HUES64 (cell line): ENCODE results near the gene CHCHD6.
A peak's percentile ranks its signal among the peaks of the same experiment; 100 is the strongest.

Experiments used
- H3K27ac ChIP-seq: 2 replicates; pipeline ENCODE4 v1.7.0; 2013; ENCODE audit warnings: low read depth, low read length, inconsistent platforms
- H3K27me3 ChIP-seq: 2 replicates; pipeline ENCODE4 v1.6.1; 2013; ENCODE audit warnings: mild to moderate bottlenecking, low read length; ENCODE audit not compliant: insufficient read depth
- H3K36me3 ChIP-seq: 2 replicates; pipeline ENCODE4 v1.6.1; 2013; ENCODE audit warnings: mild to moderate bottlenecking, low read length; ENCODE audit not compliant: insufficient read depth
- H3K4me1 ChIP-seq: 2 replicates; pipeline ENCODE4 v1.6.1; 2013; ENCODE audit warnings: mild to moderate bottlenecking, low read length, moderate library complexity; ENCODE audit not compliant: insufficient read depth
- H3K4me3 ChIP-seq: 2 replicates; pipeline ENCODE4 v1.5.1; 2013; ENCODE audit warnings: mild to moderate bottlenecking, low read length, moderate library complexity
- H3K9ac ChIP-seq: 2 replicates; pipeline ENCODE4 v1.6.1; 2013; ENCODE audit warnings: mild to moderate bottlenecking, low read depth, low read length
- H3K9me3 ChIP-seq: 2 replicates; pipeline ENCODE4 v1.6.1; 2013; ENCODE audit warnings: low read depth, low read length; ENCODE audit not compliant: insufficient read depth
- WGBS: fragments of 150-250, 120-280 bp; methylation state at CpG from one replicate; pipeline ENCODE4 v1.1.7; 2013; ENCODE audit warnings: missing lambda C conversion rate; 5-methylcytosine and 5-hydroxymethylcytosine counted together

The CHCHD6 gene

DNA sequence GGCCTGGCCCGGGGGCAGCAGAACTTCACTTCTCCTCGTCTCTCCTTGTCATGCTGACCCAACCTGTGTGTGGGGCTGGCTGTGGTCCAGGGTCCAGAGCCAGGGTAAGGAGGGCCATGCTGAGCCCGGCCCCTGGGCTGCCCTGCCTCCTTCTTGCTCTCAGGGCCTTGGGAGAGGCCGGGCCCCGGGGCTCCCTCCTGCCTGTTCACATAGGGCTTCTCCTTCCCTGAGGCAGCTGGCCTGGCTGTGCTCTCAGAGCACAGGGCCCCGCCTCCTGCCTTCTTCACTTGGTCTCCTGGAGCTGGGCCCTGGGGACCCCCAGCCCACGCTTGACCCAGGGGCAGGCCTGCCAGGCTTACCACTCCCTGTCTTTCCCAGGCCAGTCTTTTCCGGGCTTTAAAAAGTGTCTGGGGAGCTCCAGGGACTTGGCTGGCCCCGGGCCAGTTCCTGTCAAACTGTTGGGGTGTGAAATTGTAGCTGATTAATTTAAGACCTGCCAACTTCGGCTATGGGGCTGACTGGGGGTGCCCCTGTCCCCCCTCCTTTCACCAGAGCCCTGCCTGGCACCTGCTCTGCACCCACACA, 290.7 kb downstream of the CHCHD6 start:
- Histone ChIP-seq H3K9me3 (no peaks in the 10 kb centered on the region), H3K36me3 (peaks cover 13% of the 10 kb centered on the region), H3K27ac (no peak overlapping the region), H3K4me1 (no peaks in the 10 kb centered on the region), H3K9ac (no peak overlapping the region; the same call in 1 of the 2 replicates), H3K27me3 (no peaks in the 10 kb centered on the region), H3K4me3 (no peak overlapping the region)
- 96% methylated on average over 10 of the region's 10 CpGs for WGBS

DNA sequence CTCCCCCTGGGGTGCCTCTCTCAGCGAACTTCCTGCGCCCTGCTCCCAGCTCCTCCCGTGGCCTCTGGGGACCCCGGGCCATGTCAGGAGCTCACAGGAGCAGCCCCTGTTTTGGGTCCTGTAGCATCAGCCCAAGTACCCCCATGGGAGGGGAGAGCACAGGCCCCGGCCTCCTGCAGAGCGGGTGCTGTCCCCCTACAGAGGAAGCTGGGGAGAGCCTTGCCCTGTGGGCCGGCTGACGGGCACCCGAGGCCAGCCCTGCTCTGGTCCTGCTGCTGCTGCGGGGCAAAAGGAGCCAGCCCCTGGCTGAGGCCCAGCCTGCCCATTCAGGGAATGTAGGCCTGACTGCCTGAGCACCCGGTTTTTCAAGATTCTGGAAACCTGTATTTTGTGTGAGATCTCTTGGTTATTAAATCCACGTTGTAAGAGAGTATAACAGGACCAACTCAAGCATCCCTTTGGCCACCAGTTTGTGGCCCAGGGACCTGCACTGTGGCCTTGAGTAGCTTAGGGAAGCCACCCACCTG, 291.3 kb downstream of the CHCHD6 start:
- Histone ChIP-seq H3K4me3 (no peak overlapping the region), H3K27ac (no peak overlapping the region), H3K9me3 (no peaks in the 10 kb centered on the region), H3K36me3 (peaks cover 8% of the 10 kb centered on the region), H3K9ac (no peak overlapping the region; the same call in 1 of the 2 replicates), H3K27me3 (no peaks in the 10 kb centered on the region), H3K4me1 (no peaks in the 10 kb centered on the region)
- 93% methylated on average over 12 of the region's 12 CpGs for WGBS

DNA sequence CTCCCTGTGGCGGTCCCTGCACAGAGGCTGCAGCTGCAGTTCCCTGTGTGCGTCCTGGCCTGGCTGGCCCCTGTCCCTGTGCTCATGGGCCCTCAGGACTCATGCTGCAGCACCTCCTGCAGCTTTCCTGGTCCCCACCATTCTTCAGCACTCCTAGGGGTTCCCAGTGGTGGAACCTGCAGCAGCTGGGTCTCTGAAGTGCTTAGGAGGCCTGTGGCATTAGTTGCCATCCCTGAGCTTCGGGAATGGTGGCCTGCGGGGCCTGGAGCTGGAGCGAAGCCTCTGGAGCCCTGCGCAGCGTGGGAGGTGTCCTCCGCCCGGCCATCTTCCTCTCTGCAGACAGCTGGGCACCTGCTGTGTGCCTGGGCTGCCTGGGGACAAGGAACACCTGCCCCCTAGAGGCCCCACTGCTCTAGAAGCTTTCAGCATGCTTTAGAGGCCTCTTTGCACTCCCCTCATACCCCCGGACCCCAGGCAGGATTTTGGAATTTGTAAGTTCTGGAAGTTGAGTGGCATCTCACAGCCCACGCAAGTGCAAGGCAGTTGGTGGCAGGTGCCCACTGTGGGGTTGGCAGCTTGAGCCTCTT, 292.0 kb downstream of the CHCHD6 start:
- no peaks in the 10 kb centered on the region for H3K4me1 ChIP-seq
- H3K27ac ChIP-seq, result no peak overlapping the region
- no peaks in the 10 kb centered on the region for H3K9me3 ChIP-seq
- whole genome bisulfite sequencing, result 92% methylated on average over 11 of the region's 11 CpGs
- H3K4me3 ChIP-seq, result no peak overlapping the region
- H3K27me3 ChIP-seq, result no peaks in the 10 kb centered on the region
- H3K36me3 ChIP-seq, result peaks cover 6% of the 10 kb centered on the region
- peak overlapping the region; percentile 14; the same call in 1 of the 2 replicates for H3K9ac ChIP-seq

DNA sequence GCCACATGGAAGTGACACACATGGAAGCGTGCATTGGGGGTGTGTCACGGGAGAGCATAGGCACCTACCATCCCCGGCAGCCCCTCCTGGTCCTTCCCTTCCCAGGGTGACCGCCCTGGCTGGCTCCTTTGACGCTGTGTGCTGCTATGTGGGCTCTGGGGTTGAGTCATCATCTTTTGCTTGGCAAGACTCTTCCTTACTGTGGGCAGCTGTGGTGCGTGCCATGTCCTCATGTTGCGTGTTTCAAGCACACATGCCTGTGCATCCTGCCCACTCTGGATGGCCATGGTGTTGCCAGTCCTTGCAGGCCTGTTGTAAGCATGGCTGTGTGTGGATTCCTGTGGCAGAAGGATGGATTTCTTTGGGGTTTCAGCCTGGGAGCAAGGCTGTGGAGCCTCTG, 292.9 kb downstream of the CHCHD6 start:
- H3K9ac ChIP-seq, result no peak overlapping the region
- H3K36me3 ChIP-seq, result peaks cover 6% of the 10 kb centered on the region; the same call in 1 of the 2 replicates
- WGBS, result 97% methylated on average over 7 of the region's 7 CpGs
- no peaks in the 10 kb centered on the region for H3K27me3 ChIP-seq
- no peaks in the 10 kb centered on the region for H3K9me3 ChIP-seq
- H3K4me3 ChIP-seq, result no peak overlapping the region
- H3K27ac ChIP-seq, result no peak overlapping the region
- H3K4me1 ChIP-seq, result peaks cover 6% of the 10 kb centered on the region

DNA sequence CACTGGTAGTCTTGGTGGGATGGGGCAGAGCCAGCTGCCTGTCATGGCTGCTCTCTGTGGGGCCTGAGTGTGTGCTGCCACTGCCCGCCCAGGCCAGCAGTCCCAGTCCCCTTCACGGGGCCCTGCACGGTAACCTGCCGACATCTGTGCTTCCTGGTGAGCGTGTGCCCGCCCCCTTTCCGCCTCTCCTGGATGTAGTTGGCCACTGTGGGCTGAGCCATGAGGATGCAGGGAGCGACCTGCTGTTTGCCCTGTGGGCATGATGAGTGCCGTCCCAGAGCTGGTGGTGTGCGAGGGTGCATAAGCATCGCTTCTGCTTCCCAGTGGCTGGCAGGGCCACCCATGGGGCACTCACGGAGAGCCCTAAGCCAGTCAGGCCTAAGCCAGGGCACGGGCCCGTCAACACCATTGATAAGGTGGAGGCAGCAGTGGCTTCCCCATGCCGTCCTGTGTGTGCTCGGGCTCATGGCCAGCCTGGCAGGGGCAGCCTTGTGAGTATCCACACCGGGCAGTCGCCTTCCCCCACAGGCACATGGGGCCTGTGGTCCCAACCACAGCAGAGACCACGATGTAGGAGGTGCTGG, 293.5 kb downstream of the CHCHD6 start:
- Histone ChIP-seq H3K4me1 (peaks cover 10% of the 10 kb centered on the region), H3K27me3 (no peaks in the 10 kb centered on the region), H3K36me3 (peaks cover 6% of the 10 kb centered on the region; the same call in 1 of the 2 replicates), H3K9ac (no peak overlapping the region; the same call in 1 of the 2 replicates), H3K27ac (no peak overlapping the region), H3K4me3 (no peak overlapping the region), H3K9me3 (no peaks in the 10 kb centered on the region)
- WGBS, result 94% methylated on average over 19 of the region's 19 CpGs

DNA sequence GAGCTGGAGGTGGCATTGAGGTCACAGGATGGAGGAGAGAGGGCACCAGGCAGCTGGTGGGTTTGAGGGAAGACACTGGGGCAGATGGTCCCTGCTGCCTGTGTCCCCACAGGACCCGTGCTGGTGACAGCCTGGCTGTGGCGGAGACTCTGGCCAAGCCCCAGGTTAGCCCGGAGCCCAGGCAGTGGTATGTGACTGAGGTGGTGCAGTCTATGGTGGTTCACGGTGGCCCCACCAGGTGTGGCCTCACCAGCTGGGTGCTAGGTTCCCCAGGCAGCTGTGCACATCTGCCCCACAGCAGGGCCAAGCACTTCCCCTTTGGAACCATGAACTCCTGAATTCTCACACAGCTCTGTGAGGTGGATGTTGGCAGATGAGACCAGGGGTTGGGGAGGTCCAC, 294.3 kb downstream of the CHCHD6 start:
- Histone ChIP-seq H3K9ac (no peak overlapping the region), H3K27me3 (no peaks in the 10 kb centered on the region), H3K36me3 (peaks cover 6% of the 10 kb centered on the region; the same call in 1 of the 2 replicates), H3K4me1 (peaks cover 13% of the 10 kb centered on the region), H3K9me3 (no peaks in the 10 kb centered on the region), H3K4me3 (no peak overlapping the region), H3K27ac (no peak overlapping the region)
- 94% methylated on average over 4 of the region's 4 CpGs for WGBS

DNA sequence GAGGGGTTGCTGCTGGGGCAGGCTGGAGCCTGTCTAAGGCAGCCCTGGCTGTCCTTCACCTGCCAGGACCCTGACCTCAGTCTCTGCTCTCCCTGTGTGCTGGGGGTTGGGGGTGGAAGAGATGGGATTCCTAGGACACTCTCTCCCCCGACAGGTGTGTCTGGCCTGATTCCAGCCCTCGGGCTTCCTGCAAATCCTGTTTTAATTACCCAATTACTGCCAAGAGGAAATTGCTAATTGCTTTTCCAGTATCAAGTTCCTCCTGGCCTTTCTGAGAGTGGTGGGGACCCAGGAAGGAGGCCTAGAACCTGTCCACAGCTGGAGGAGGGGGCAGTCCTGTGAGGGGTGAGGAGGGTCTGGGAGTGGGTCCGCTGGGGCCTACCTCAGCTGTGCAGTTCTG, 294.7 kb downstream of the CHCHD6 start:
- no peaks in the 10 kb centered on the region for H3K27me3 ChIP-seq
- H3K4me3 ChIP-seq, result no peak overlapping the region
- no peak overlapping the region for H3K27ac ChIP-seq
- peaks cover 6% of the 10 kb centered on the region; the same call in 1 of the 2 replicates for H3K36me3 ChIP-seq
- H3K4me1 ChIP-seq, result peaks cover 13% of the 10 kb centered on the region
- no peak overlapping the region for H3K9ac ChIP-seq
- WGBS, result 86% methylated on average over 3 of the region's 3 CpGs
- H3K9me3 ChIP-seq, result no peaks in the 10 kb centered on the region

DNA sequence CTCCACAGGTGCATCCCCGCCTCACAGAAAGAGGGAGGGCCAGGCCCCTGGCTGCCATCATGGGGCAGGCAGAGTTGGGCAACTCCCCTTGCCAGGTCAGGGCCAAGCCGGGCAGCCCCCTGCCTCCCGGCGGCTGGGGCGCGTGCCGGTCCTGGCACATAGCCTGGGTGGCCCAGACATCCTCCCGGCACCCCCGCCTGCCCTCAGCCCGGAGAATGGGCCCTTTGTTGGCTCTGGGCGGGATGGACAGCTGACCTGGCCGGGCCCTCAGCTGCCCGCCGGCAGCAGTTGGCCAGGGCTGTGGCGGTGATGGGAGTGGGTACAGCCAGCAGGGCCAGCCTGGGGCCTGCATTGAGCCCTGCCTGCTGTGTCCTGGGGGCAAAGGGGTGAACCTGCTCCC, 295.3 kb downstream of the CHCHD6 start:
- H3K9me3 ChIP-seq, result no peaks in the 10 kb centered on the region

DNA sequence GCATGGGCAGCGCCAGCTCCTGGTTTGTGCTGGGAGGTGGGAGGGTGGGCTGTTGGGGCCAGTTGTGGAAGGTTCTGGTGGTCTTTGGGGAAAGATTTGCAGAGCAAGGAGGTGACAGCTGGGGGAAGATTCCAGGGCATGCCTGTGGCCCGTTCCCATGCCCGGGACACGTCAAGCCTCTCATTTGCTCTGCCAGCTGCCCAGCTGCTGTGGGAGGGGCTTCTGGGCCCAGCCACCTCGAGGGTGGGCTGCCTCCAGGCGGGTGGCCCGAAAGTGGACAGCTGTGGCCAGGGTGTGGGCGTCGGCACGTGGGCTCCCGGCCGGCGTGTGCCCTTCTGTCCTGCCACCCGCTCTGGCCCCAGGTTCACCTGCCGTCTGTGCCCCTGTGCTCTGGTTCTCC, 296.1 kb downstream of the CHCHD6 start:
- H3K9ac ChIP-seq, result no peak overlapping the region
- H3K36me3 ChIP-seq, result peaks cover 3% of the 10 kb centered on the region; the same call in 1 of the 2 replicates
- 94% methylated on average over 15 of the region's 15 CpGs for WGBS
- peaks cover 13% of the 10 kb centered on the region for H3K4me1 ChIP-seq
- no peaks in the 10 kb centered on the region for H3K27me3 ChIP-seq
- no peak overlapping the region for H3K27ac ChIP-seq
- no peaks in the 10 kb centered on the region for H3K9me3 ChIP-seq
- H3K4me3 ChIP-seq, result no peak overlapping the region

More for the DNA sequence above, 295.3 kb downstream of the CHCHD6 start:
- peaks cover 13% of the 10 kb centered on the region for H3K4me1 ChIP-seq
- H3K27me3 ChIP-seq, result no peaks in the 10 kb centered on the region
- peaks cover 5% of the 10 kb centered on the region; the same call in 1 of the 2 replicates for H3K36me3 ChIP-seq
- 94% methylated on average over 15 of the region's 15 CpGs for WGBS
- no peak overlapping the region for H3K27ac ChIP-seq
- no peak overlapping the region for H3K4me3 ChIP-seq
- H3K9ac ChIP-seq, result no peak overlapping the region

DNA sequence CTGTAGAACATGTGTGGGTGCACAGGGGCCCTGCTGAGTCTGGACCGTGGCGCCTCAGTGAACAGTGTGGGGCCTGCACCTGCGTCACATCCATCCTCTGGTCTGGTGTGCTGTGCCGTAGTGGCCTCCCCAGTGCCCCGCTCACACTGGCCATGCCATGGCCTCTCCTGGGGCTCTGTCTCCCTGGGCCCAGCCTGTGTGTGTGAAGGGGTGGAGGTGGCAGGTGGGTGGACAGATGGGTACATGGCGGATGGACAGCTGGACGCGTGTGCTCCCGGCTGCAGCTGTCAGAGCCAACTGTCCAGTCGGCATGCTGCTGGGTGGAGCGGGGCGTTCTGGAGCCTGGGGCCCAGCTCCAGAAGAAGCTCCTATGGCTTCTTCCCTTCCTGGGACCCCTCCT, 296.7 kb downstream of the CHCHD6 start:
- Histone ChIP-seq H3K4me1 (peaks cover 13% of the 10 kb centered on the region), H3K36me3 (peaks cover 1% of the 10 kb centered on the region; the same call in 1 of the 2 replicates), H3K4me3 (no peak overlapping the region), H3K27ac (no peak overlapping the region), H3K9me3 (no peaks in the 10 kb centered on the region), H3K27me3 (no peaks in the 10 kb centered on the region), H3K9ac (no peak overlapping the region)
- WGBS, result 93% methylated on average over 12 of the region's 12 CpGs

DNA sequence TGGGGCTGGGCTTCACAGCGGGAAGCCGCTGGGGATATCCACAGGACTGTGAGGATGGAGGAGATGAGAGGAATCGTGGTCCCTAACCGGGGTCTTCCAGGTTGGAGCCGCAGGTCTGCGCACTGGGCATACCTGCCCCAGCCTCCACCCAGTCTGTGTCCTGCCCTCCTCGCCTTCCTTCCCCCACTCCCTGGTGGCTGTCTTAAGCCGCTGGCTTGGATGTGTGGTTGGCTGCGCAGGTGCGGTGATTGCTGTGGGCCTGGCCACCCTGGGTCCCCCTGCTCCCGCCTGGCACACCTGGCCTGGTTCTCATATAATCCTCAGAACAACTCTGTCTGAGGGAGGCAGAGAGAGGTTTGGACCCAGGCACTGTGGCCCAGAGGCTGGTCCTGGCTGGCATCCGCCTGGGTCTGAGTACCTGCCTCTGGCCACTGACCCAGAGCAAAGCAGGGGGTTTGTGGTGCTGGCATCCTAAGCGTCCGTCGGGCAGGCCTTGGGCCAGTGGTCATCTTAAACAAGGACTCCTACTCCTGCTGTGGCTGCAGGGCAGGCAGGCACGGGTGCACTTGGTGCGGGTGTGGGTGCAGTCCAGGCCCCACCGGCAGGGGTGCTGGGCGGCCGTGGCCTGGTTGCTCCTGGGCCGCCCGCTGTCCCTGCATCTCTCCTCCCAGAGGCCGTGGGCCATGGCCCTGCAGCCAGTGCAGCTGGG, 297.6 kb downstream of the CHCHD6 start:
- no peaks in the 10 kb centered on the region for H3K27me3 ChIP-seq
- peaks cover 8% of the 10 kb centered on the region; the same call in 1 of the 2 replicates for H3K36me3 ChIP-seq
- no peaks in the 10 kb centered on the region for H3K9me3 ChIP-seq
- no peak overlapping the region for H3K4me3 ChIP-seq
- 74% methylated on average over 23 of the region's 23 CpGs for WGBS
- peak overlapping the region; percentile 75 for H3K27ac ChIP-seq
- peaks cover 13% of the 10 kb centered on the region for H3K4me1 ChIP-seq
- H3K9ac ChIP-seq, result peak overlapping the region; percentile 29; the same call in 1 of the 2 replicates
